ENCODE results near the gene CAVIN3. TPM values are rescaled to one million over a fixed set of nuclear protein-coding genes. Genes with fewer than 3 reads are reported as not detected.

The CAVIN3 gene
- total and polyA plus RNA-seq, 2 of the 8 experiments (the other 6 are each of a cell fraction or from before 2014, with no cell fraction given): 17.7 to 26.4 TPM

DNA sequence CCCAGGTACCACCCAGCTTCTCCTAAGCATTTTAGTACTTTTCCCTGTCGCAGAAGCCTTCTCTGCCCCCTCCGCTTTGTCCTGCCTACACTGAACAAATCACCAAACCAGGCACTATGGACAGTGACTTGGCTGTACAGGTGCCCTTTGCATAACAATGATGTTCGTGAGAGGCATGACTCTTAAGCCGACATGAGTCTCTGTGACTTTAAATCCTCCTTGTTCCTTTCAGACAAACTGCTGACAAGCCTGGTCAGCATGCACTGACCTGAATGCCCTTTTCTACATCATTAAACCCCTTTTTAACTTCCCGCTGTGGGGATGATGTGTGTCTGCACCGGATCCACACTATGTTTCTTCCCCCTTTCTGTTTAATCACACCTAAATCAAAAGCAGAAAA lies 16.6 kb downstream of the CAVIN3 start:
- Histone ChIP-seq H4K8ac (ENCODE audit: extremely low read depth, insufficient read depth, low read length) (no peak overlapping the region), H3K27me3 (replicated peaks in 1 of 4; ENCODE audit: control insufficient read depth in 3 of 4, extremely low read depth in 1 of 4, insufficient read depth in 3 of 4, low read length in 3 of 4) (no peaks in the 10 kb centered on the region; a peak in 1 of 7 replicates), H3K18ac (ENCODE audit: extremely low read depth, low read length) (no peak overlapping the region), H3K56ac (replicated peaks; ENCODE audit: insufficient read length, low read depth, low read length) (no peak overlapping the region), H2BK15ac (ENCODE audit: low read length) (no peak overlapping the region), H3K79me1 (ENCODE audit: low read depth, low read length) (no peaks in the 10 kb centered on the region), H2BK20ac (ENCODE audit: low read length) (no peak overlapping the region), H3K79me2 (ENCODE audit: control insufficient read depth in 1 of 2, insufficient read depth in 2 of 2, low read length in 2 of 2) (no peaks in the 10 kb centered on the region), H3K36me3 (ENCODE audit: control insufficient read depth in 2 of 4, insufficient read depth in 4 of 4, low read length in 3 of 4) (no peaks in the 10 kb centered on the region), H3K4me2 (ENCODE audit: insufficient read depth in 1 of 2, low read depth in 2 of 2, low read length in 2 of 2) (peak overlapping the region; percentile 5 to 47; a peak in 1 of 4 replicates), H3K9ac (replicated peaks in 1 of 4; ENCODE audit: extremely low read depth in 1 of 4, low read depth in 3 of 4, low read length in 3 of 4) (no peak overlapping the region), H2BK5ac (ENCODE audit: low read depth, low read length) (no peak overlapping the region), H2BK12ac (ENCODE audit: low read depth, low read length) (no peak overlapping the region), H3K9me3 (ENCODE audit: insufficient read depth in 2 of 2, low read depth in 1 of 2, low read length in 1 of 2) (no peaks in the 10 kb centered on the region), H4K20me1 (replicated peaks in 1 of 2; ENCODE audit: control insufficient read depth in 1 of 2, insufficient read depth in 2 of 2, low read length in 2 of 2) (no peaks in the 10 kb centered on the region), H3K14ac (ENCODE audit: insufficient read length) (no peak overlapping the region), H3K23me2 (ENCODE audit: low read depth, low read length) (no peaks in the 10 kb centered on the region), H3K23ac (ENCODE audit: insufficient read length) (no peak overlapping the region), H2BK120ac (replicated peaks; ENCODE audit: low read depth, low read length) (no peak overlapping the region), H2AFZ (ENCODE audit: low read length) (no peak overlapping the region), H3K4ac (replicated peaks; ENCODE audit: insufficient read length, low read depth, low read length) (no peak overlapping the region), H3K4me1 (replicated peaks in 1 of 4; ENCODE audit: control insufficient read depth in 3 of 4, insufficient read depth in 4 of 4, low read length in 3 of 4) (peaks cover 2 to 11% (median 4%) of the 10 kb centered on the region in 4 experiments; a peak in 5 of 7 replicates), H3K27ac (ENCODE audit: low read depth, low read length) (no peak overlapping the region), H4K91ac (replicated peaks; ENCODE audit: insufficient read length, low read length) (no peak overlapping the region), H4K5ac (ENCODE audit: insufficient read length, low read depth, low read length) (no peak overlapping the region), H3K4me3 (ENCODE audit: extremely low read depth in 1 of 4, insufficient read depth in 2 of 4, low read depth in 3 of 4, low read length in 4 of 4) (no peak overlapping the region), H2AK5ac (ENCODE audit: low read depth, low read length) (no peak overlapping the region)
- no peak for DNase-seq (ENCODE audit: low read depth in 1 of 2, low spot score in 2 of 2)
- peak; percentile 75 for FAIRE-seq
- WGBS, 2 experiments (ENCODE audit: extremely low coverage in 1 of 2, insufficient coverage in 1 of 2, insufficient read length in 1 of 2, insufficient replicate concordance in 2 of 2, low coverage in 1 of 2, low lambda C conversion rate in 2 of 2, missing lambda C conversion rate in 1 of 2): 25% methylated on average over 6 of the region's 6 CpGs; no CpG with 5 or more reads in 1 of the 2 experiments
- ChIA-PET CTCF (ENCODE audit: partially characterized antibody) (interaction anchor here (0.7 to 9.5 kb wide), 10 partner anchors 14 to 299 kb away, joined by 3 to 166 read pairs (median 8); partner anchors contain the start of genes CAVIN3 and CCKBR), POLR2A (ENCODE audit: partially characterized antibody) (interaction anchor here (1.1 to 1.6 kb wide), 3 partner anchors 12 to 20 kb away, joined by 3 to 4 read pairs (median 3); partner anchors contain the start of gene CAVIN3)
- TF ChIP-seq CBX8 (IDR thresholded peaks at IDR 0.05; ENCODE audit: borderline replicate concordance, low read depth, low read length) (no peak), POU5F1 (IDR thresholded peaks at IDR 0.05; ENCODE audit: low read depth, low read length) (peak; percentile 66; the same call in 1 of the 2 replicates), NANOG (IDR thresholded peaks at IDR 0.05; ENCODE audit: insufficient read depth, low read depth, low read length, poor library complexity, severe bottlenecking) (peak; percentile 76), HDAC2 (IDR thresholded peaks at IDR 0.05; ENCODE audit: borderline replicate concordance in 1 of 2, low read depth in 2 of 2, low read length in 2 of 2) (0 out of 4 replicates have a peak, but pooled peaks of 1 of the 2 experiments have one; percentile 27), SIRT6 (IDR thresholded peaks at IDR 0.05; ENCODE audit: low read length) (no peak), SP2 (IDR thresholded peaks at IDR 0.05; ENCODE audit: low read length) (no peak), RAD21 (IDR thresholded peaks at IDR 0.05 in 1 of 2, conservative IDR thresholded peaks at IDR 0.05 in 1 of 2; ENCODE audit: low read depth in 2 of 2, low read length in 2 of 2) (no peak), TAF7 (optimal IDR thresholded peaks at IDR 0.05; ENCODE audit: borderline replicate concordance, low read depth, low read length) (no peak), POLR2A (IDR thresholded peaks at IDR 0.05; ENCODE audit: control extremely low read depth in 1 of 2, low read depth in 2 of 2, low read length in 2 of 2) (no peak), SP4 (IDR thresholded peaks at IDR 0.05; ENCODE audit: low read length) (no peak), EP300 (IDR thresholded peaks at IDR 0.05; ENCODE audit: borderline replicate concordance in 1 of 2, low read depth in 2 of 2, low read length in 2 of 2) (peak in 1 of 2 experiments; percentile 50; a peak in 1 of 3 replicates), POLR2AphosphoS5 (IDR thresholded peaks at IDR 0.05; ENCODE audit: low read depth, low read length) (no peak)
- TF ChIP-seq, protein P1, sequence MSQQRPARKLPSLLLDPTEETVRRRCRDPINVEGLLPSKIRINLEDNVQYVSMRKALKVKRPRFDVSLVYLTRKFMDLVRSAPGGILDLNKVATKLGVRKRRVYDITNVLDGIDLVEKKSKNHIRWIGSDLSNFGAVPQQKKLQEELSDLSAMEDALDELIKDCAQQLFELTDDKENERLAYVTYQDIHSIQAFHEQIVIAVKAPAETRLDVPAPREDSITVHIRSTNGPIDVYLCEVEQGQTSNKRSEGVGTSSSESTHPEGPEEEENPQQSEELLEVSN (IDR thresholded peaks at IDR 0.05): no peak

Measured in H1 (cell line).